22Rv1 (cell line): ENCODE results near the gene PIP4P1.
A peak's percentile ranks its signal among the peaks of the same experiment; 100 is the strongest.

ENCODE experiments used
- H3K27ac ChIP-seq: fragments of 450-650 bp; 2 replicates; pipeline ENCODE4 v1.5.1; 2017
- CTCF ChIP-seq: fragments of 450-650 bp; IDR thresholded peaks from 2 replicates; pipeline ENCODE4 v1.5.1; 2017; ENCODE audit warnings: mild to moderate bottlenecking
- ZFX ChIP-seq: fragments of 450-650 bp; IDR thresholded peaks from 2 replicates; pipeline ENCODE4 v1.6.1; 2017; ENCODE audit warnings: antibody characterized with exemption, borderline replicate concordance

The PIP4P1 gene

GRCh38 chr14:20486684-20487395 lies 25.6 kb upstream of the PIP4P1 start:
- H3K27ac ChIP-seq = no peak overlapping the region
- TF ChIP-seq ZFX = no peak
- no peak for TF ChIP-seq CTCF

- TF ChIP-seq ZFX = no peak
- TF ChIP-seq CTCF = no peak
- H3K27ac ChIP-seq = 0 out of 2 replicates have a peak overlapping the region, but pooled peaks have one; percentile 8
Observed at GRCh38 chr14:20485900-20486299, 24.7 kb upstream of the PIP4P1 start.

GRCh38 chr14:20482382-20482781 lies 21.1 kb upstream of the PIP4P1 start:
- TF ChIP-seq CTCF = no peak
- no peak for TF ChIP-seq ZFX
- no peak overlapping the region for H3K27ac ChIP-seq

- TF ChIP-seq ZFX (no peak), CTCF (no peak)
- H3K27ac ChIP-seq = no peak overlapping the region
Observed at GRCh38 chr14:20478894-20479293, 17.7 kb upstream of the PIP4P1 start.

GRCh38 chr14:20477211-20477876 lies 16.1 kb upstream of the PIP4P1 start:
- H3K27ac ChIP-seq = no peak overlapping the region; the same call in 1 of the 2 replicates
- TF ChIP-seq ZFX = no peak
- no peak for TF ChIP-seq CTCF

- no peak overlapping the region; the same call in 1 of the 2 replicates for H3K27ac ChIP-seq
- TF ChIP-seq CTCF (no peak), ZFX (no peak)
Observed at GRCh38 chr14:20476776-20477175, 15.5 kb upstream of the PIP4P1 start.

GRCh38 chr14:20472536-20473169 lies 11.4 kb upstream of the PIP4P1 start:
- no peak overlapping the region for H3K27ac ChIP-seq
- TF ChIP-seq ZFX = no peak
- TF ChIP-seq CTCF = no peak
